CD4-positive, alpha-beta T cell treated with Interleukin-17A for 1 hour (primary cell): ENCODE results near the gene IRF9.

Experiments used
- DNase-seq: peaks from one replicate; pipeline ENCODE4 v3.0.0-alpha.2; 2020

The IRF9 gene

GRCh38 chr14:24149302-24149969 is 11.6 kb upstream of the IRF9 start:
- DNase-seq = no peak

- DNase-seq = no peak
Observed at GRCh38 chr14:24150061-24150460, 11.0 kb upstream of the IRF9 start.

- no peak for DNase-seq
Observed at GRCh38 chr14:24150567-24150966, 10.5 kb upstream of the IRF9 start.

- no peak for DNase-seq
Observed at GRCh38 chr14:24150993-24151392, 10.1 kb upstream of the IRF9 start.

- DNase-seq = no peak
Observed at GRCh38 chr14:24151404-24152080, 9.5 kb upstream of the IRF9 start.

GRCh38 chr14:24155100-24155499 is 6.0 kb upstream of the IRF9 start:
- DNase-seq = no peak

- DNase-seq = no peak
Observed at GRCh38 chr14:24156840-24157239, 4.2 kb upstream of the IRF9 start.

GRCh38 chr14:24157331-24157730 is 3.7 kb upstream of the IRF9 start:
- DNase-seq = no peak

- DNase-seq = no peak
Observed at GRCh38 chr14:24159777-24160498, 1.1 kb upstream of the IRF9 start.

GRCh38 chr14:24160499-24160849 is 591 bp upstream of the IRF9 start:
- DNase-seq = no peak

GRCh38 chr14:24162093-24162492 is 1.0 kb downstream of the IRF9 start:
- no peak for DNase-seq

GRCh38 chr14:24164518-24164991 is 3.5 kb downstream of the IRF9 start:
- DNase-seq = no peak

- no peak for DNase-seq
Observed at GRCh38 chr14:24165785-24166184, 4.7 kb downstream of the IRF9 start.

- no peak for DNase-seq
Observed at GRCh38 chr14:24167469-24168114, 6.5 kb downstream of the IRF9 start.

- peak; percentile 74 for DNase-seq
Observed at GRCh38 chr14:24171422-24172260, 10.6 kb downstream of the IRF9 start, which contains the start of gene REC8. Gene REC8, plus strand, starts transcription at chr14:24172080. Its CDS starts 473 bp downstream, at chr14:24172553.

- DNase-seq = no peak
Observed at GRCh38 chr14:24172261-24172860, 11.3 kb downstream of the IRF9 start.

GRCh38 chr14:24172871-24173281 is 11.8 kb downstream of the IRF9 start:
- no peak for DNase-seq

GRCh38 chr14:24176599-24176998 is 15.5 kb downstream of the IRF9 start:
- no peak for DNase-seq

GRCh38 chr14:24177041-24177825 is 16.2 kb downstream of the IRF9 start:
- no peak for DNase-seq

GRCh38 chr14:24177891-24178290 is 16.8 kb downstream of the IRF9 start:
- DNase-seq = no peak
